Measurements from ENCODE around the gene SMIM5.

GRCh38 chr17:75632863-75633485 lies at the start of gene SMIM5:
- TF ChIP-seq CHD2 (IDR thresholded peaks at IDR 0.05; ENCODE audit: low read length, partially characterized antibody) (no peak), HOXA7 (CRISPR knock-in tag; IDR thresholded peaks at IDR 0.05) (no peak), ZC3H11A (IDR thresholded peaks at IDR 0.05) (no peak), ATOH8 (CRISPR knock-in tag; IDR thresholded peaks at IDR 0.05; ENCODE audit: low read depth) (no peak), JUN (IDR thresholded peaks at IDR 0.05) (no peak), ZFP36 (IDR thresholded peaks at IDR 0.05; ENCODE audit: borderline replicate concordance, partially characterized antibody) (no peak), MYC (IDR thresholded peaks at IDR 0.05; ENCODE audit: borderline replicate concordance, low read length) (no peak; the same call in 1 of the 2 replicates), BHLHE40 (IDR thresholded peaks at IDR 0.05; ENCODE audit: low read depth, low read length) (no peak), ELK1 (IDR thresholded peaks at IDR 0.05; ENCODE audit: low read depth, low read length) (no peak), ESRRA (IDR thresholded peaks at IDR 0.05; ENCODE audit: borderline replicate concordance, low read length) (no peak), EP300 (IDR thresholded peaks at IDR 0.05) (no peak)
- TF ChIP-seq, protein P1, sequence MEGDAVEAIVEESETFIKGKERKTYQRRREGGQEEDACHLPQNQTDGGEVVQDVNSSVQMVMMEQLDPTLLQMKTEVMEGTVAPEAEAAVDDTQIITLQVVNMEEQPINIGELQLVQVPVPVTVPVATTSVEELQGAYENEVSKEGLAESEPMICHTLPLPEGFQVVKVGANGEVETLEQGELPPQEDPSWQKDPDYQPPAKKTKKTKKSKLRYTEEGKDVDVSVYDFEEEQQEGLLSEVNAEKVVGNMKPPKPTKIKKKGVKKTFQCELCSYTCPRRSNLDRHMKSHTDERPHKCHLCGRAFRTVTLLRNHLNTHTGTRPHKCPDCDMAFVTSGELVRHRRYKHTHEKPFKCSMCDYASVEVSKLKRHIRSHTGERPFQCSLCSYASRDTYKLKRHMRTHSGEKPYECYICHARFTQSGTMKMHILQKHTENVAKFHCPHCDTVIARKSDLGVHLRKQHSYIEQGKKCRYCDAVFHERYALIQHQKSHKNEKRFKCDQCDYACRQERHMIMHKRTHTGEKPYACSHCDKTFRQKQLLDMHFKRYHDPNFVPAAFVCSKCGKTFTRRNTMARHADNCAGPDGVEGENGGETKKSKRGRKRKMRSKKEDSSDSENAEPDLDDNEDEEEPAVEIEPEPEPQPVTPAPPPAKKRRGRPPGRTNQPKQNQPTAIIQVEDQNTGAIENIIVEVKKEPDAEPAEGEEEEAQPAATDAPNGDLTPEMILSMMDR (IDR thresholded peaks at IDR 0.05), result peak; percentile 98
- TF ChIP-seq, protein P2, sequence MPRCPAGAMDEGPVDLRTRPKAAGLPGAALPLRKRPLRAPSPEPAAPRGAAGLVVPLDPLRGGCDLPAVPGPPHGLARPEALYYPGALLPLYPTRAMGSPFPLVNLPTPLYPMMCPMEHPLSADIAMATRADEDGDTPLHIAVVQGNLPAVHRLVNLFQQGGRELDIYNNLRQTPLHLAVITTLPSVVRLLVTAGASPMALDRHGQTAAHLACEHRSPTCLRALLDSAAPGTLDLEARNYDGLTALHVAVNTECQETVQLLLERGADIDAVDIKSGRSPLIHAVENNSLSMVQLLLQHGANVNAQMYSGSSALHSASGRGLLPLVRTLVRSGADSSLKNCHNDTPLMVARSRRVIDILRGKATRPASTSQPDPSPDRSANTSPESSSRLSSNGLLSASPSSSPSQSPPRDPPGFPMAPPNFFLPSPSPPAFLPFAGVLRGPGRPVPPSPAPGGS (IDR thresholded peaks at IDR 0.05), result no peak
